ENCODE measurements around the gene TLE4. TPM values are rescaled to one million over a fixed set of nuclear protein-coding genes. Genes with fewer than 3 reads are reported as not detected.

Gene TLE4
- total RNA-seq, 2 experiments from 2014 or later: 125 to 136 TPM

DNA sequence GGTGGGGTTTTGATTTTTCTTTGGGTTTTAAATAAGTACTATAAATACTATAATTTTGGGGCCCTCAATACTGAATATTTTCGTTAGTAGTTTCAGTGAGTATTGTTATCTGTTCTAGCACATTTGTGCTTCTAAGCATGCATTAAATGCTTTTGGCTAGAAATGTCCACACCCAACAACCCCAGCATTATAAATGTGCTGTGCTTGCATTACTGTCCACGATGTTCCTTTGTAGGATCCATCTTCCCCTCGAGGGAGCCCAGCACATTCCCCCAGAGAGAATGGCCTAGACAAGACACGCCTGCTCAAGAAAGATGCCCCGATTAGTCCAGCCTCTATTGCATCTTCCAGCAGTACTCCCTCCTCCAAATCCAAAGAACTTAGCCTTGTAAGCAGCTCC lies 134.7 kb downstream of the TLE4 start:
- no peaks in the 10 kb centered on the region for H3K9me3 Mint-ChIP-seq
- peaks cover 86% of the 10 kb centered on the region for H3K36me3 Mint-ChIP-seq (ENCODE audit: low read depth)
- H3K9me3 ChIP-seq (ENCODE audit: control insufficient read depth in 1 of 2, insufficient read depth in 1 of 2, low read length in 2 of 2): no peaks in the 10 kb centered on the region
- TF ChIP-seq CTCF (IDR thresholded peaks at IDR 0.05): no peak
- intact Hi-C loops (cut with DNase I, micrococcal nuclease): loop anchor here in 1 of 2 experiments (5.0 kb wide), 1 partner anchor 134 kb away; the partner anchor contains the start of gene TLE4
- H3K27me3 ChIP-seq (ENCODE audit: control insufficient read depth in 1 of 2, insufficient read depth in 2 of 2, low read length in 2 of 2): no peaks in the 10 kb centered on the region
- ChIA-PET POLR2A (no interaction called here), CTCF (no interaction called here)
- no peak overlapping the region for H3K27ac ChIP-seq (ENCODE audit: low read depth in 1 of 2, low read length in 2 of 2)
- H3K4me1 ChIP-seq (ENCODE audit: insufficient read depth, low read length): no peaks in the 10 kb centered on the region
- ATAC-seq (ENCODE audit: poor library complexity) (no peak), DNase-seq (no peak)
- no peak overlapping the region for H3K4me3 Mint-ChIP-seq
- no peak overlapping the region for H3K4me3 ChIP-seq (ENCODE audit: low read length)
- H3K27ac Mint-ChIP-seq: no peak overlapping the region
- no peaks in the 10 kb centered on the region for H3K4me1 Mint-ChIP-seq (ENCODE audit: low read depth)
- H3K27me3 Mint-ChIP-seq: no peaks in the 10 kb centered on the region
- H3K36me3 ChIP-seq (ENCODE audit: insufficient read depth, low read length): peaks cover 60% of the 10 kb centered on the region

DNA sequence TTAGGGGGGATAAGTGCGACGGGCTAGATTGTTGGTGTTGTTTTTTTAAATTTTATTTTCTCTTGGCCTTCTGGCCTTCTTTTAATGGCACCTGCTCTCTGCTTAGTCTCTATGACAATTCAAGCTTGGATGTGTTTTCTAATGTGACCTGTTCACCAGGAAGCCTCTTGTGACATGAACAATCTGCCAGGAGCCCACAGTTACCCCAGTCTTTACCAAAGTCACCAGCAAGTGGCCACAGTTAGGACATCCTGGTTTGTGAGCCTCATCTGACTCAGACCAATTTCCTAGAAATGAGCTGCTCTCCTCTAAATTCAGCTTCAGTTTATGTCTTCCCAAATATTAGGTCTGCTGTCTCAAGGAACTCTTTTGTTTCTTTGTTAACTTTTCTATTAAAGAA lies 135.8 kb downstream of the TLE4 start:
- Mint-ChIP-seq H3K4me3 (no peak overlapping the region), H3K36me3 (ENCODE audit: low read depth) (peaks cover 95% of the 10 kb centered on the region), H3K9me3 (no peaks in the 10 kb centered on the region), H3K4me1 (ENCODE audit: low read depth) (no peaks in the 10 kb centered on the region), H3K27me3 (no peaks in the 10 kb centered on the region), H3K27ac (no peak overlapping the region)
- DNase-seq (no peak), ATAC-seq (ENCODE audit: poor library complexity) (no peak)
- Histone ChIP-seq H3K27ac (ENCODE audit: low read depth in 1 of 2, low read length in 2 of 2) (no peak overlapping the region), H3K9me3 (ENCODE audit: control insufficient read depth in 1 of 2, insufficient read depth in 1 of 2, low read length in 2 of 2) (no peaks in the 10 kb centered on the region), H3K4me1 (ENCODE audit: insufficient read depth, low read length) (no peaks in the 10 kb centered on the region), H3K27me3 (ENCODE audit: control insufficient read depth in 1 of 2, insufficient read depth in 2 of 2, low read length in 2 of 2) (no peaks in the 10 kb centered on the region), H3K36me3 (ENCODE audit: insufficient read depth, low read length) (peaks cover 60% of the 10 kb centered on the region), H3K4me3 (ENCODE audit: low read length) (no peak overlapping the region)
- intact Hi-C loops (cut with DNase I, micrococcal nuclease): loop anchor here in 1 of 2 experiments (5.0 kb wide), 1 partner anchor 135 kb away; the partner anchor contains the start of gene TLE4
- POLR2A ChIA-PET: no interaction called here
- CTCF ChIA-PET: interaction anchor here (1.7 kb wide), 1 partner anchor 21 kb away, joined by 4 read pairs; no protein-coding TSS in a partner anchor
- TF ChIP-seq CTCF (IDR thresholded peaks at IDR 0.05): no peak

DNA sequence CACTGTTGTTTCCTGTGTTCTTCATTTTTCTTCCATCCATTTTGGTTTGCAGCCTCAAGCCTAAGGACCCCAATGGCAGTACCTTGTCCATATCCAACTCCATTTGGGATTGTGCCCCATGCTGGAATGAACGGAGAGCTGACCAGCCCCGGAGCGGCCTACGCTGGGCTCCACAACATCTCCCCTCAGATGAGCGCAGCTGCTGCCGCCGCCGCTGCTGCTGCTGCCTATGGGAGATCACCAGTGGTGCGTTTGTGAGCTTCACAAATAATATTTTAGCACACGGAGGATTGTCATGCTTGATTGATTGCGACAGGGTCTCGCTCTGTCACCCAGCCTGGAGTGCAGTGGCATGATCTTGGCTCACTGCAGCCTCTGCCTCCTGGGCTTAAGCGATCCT lies 136.8 kb downstream of the TLE4 start:
- DNase-seq (no peak), ATAC-seq (ENCODE audit: poor library complexity) (no peak)
- Histone ChIP-seq H3K36me3 (ENCODE audit: insufficient read depth, low read length) (peaks cover 64% of the 10 kb centered on the region), H3K27me3 (ENCODE audit: control insufficient read depth in 1 of 2, insufficient read depth in 2 of 2, low read length in 2 of 2) (no peaks in the 10 kb centered on the region), H3K27ac (ENCODE audit: low read depth in 1 of 2, low read length in 2 of 2) (no peak overlapping the region), H3K4me3 (ENCODE audit: low read length) (no peak overlapping the region), H3K9me3 (ENCODE audit: control insufficient read depth in 1 of 2, insufficient read depth in 1 of 2, low read length in 2 of 2) (no peaks in the 10 kb centered on the region), H3K4me1 (ENCODE audit: insufficient read depth, low read length) (no peaks in the 10 kb centered on the region)
- CTCF ChIA-PET: interaction anchor here (1.1 to 1.7 kb wide), 2 partner anchors 20 to 139 kb away, joined by 3 to 4 read pairs; no protein-coding TSS in a partner anchor
- intact Hi-C loops (cut with DNase I, micrococcal nuclease): loop anchor here in 1 of 2 experiments (5.0 kb wide), 1 partner anchor 136 kb away; the partner anchor contains the start of gene TLE4
- H3K9me3 Mint-ChIP-seq: no peaks in the 10 kb centered on the region
- no peaks in the 10 kb centered on the region for H3K27me3 Mint-ChIP-seq
- POLR2A ChIA-PET: interaction anchor here (1.5 kb wide), 1 partner anchor 137 kb away, joined by 5 read pairs; the partner anchor contains the start of gene TLE4
- H3K27ac Mint-ChIP-seq: no peak overlapping the region
- peaks cover 86% of the 10 kb centered on the region for H3K36me3 Mint-ChIP-seq (ENCODE audit: low read depth)
- H3K4me1 Mint-ChIP-seq (ENCODE audit: low read depth): no peaks in the 10 kb centered on the region
- H3K4me3 Mint-ChIP-seq: no peak overlapping the region
- TF ChIP-seq CTCF (IDR thresholded peaks at IDR 0.05): no peak

Measured in CD4-positive, alpha-beta T cell (primary cell).